Adrenal gland (tissue), 5 donors: ENCODE data around the gene FKBP3.

ENCODE experiments used
- POLR2A ChIP-seq, 2 donors: fragments of 450-650 bp; IDR thresholded peaks; one replicate each; pipeline ENCODE4 v1.6.1; 2017; ENCODE audit warnings: antibody characterized with exemption in 2 of 2, mild to moderate bottlenecking in 2 of 2, moderate library complexity in 1 of 2
- TF ChIP-seq, protein P1 (sequence below), 6 experiments: fragments of 450-650 bp in 4 of 6; fragments of 200-600 bp in 2 of 6; sonication (generic) in 1 of 6; IDR thresholded peaks; 1 replicate in 5 of 6; 2 replicates in 1 of 6; pipeline versions ENCODE4 v1.5.1 to v1.8.0; 2016 to 2021; ENCODE audit warnings: antibody characterized with exemption in 6 of 6, mild to moderate bottlenecking in 2 of 6, moderate library complexity in 1 of 6
- donor health status: DM: no; HTN: no; CAD: no.

DNA sequence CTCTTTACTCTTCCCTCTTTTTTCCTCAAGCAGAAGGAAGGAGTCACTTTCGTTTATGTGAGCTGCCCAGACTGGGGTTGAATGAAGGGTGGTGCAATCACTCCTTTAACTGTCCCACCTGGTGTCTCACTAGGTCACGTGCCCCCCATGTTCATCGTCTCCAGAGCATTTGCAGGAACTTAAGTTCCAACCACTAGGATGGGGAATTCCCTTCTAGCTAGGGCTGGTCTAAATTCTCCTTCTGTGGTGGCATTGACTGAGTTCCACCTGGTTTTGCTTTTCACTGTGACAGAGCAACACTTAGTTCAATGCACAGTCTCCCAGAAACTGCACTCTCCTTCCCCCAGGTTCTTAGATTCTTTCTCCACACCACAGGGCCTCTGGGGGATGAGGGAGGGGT, 10.9 kb upstream of the FKBP3 start:
- no peak for TF ChIP-seq POLR2A (IDR thresholded peaks at IDR 0.05)
- TF ChIP-seq, protein P1, sequence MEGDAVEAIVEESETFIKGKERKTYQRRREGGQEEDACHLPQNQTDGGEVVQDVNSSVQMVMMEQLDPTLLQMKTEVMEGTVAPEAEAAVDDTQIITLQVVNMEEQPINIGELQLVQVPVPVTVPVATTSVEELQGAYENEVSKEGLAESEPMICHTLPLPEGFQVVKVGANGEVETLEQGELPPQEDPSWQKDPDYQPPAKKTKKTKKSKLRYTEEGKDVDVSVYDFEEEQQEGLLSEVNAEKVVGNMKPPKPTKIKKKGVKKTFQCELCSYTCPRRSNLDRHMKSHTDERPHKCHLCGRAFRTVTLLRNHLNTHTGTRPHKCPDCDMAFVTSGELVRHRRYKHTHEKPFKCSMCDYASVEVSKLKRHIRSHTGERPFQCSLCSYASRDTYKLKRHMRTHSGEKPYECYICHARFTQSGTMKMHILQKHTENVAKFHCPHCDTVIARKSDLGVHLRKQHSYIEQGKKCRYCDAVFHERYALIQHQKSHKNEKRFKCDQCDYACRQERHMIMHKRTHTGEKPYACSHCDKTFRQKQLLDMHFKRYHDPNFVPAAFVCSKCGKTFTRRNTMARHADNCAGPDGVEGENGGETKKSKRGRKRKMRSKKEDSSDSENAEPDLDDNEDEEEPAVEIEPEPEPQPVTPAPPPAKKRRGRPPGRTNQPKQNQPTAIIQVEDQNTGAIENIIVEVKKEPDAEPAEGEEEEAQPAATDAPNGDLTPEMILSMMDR (IDR thresholded peaks at IDR 0.05): no peak
